Endothelial cell of umbilical vein (primary cell): Measurements from ENCODE around the gene FGD5. TPM values are rescaled to one million over a fixed set of nuclear protein-coding genes. Genes with fewer than 3 reads are reported as not detected.
A peak's percentile ranks its signal among the peaks of the same experiment; 100 is the strongest.

ENCODE experiments used
- BruUV-seq: library from RNA; stranded (reverse); fragments of 400-500 nt; replicated peaks from 2 replicates; lab custom pipeline; 2021; lab: Mats Ljungman, UMichigan
- CTCF ChIA-PET: fragments of 300-600, 350-600 bp; sonication (Branson Sonifier 250); formaldehyde crosslinking; loops from one replicate; lab custom pipeline; 2021; ENCODE audit warnings: antibody characterized with exemption, inconsistent platforms; lab: Charles Lee
- POLR2A ChIA-PET: fragments of 300-600, 350-600 bp; sonication (Branson Sonifier 250); formaldehyde crosslinking; loops from one replicate; lab custom pipeline; 2021; ENCODE audit warnings: antibody characterized with exemption, inconsistent platforms; lab: Charles Lee
- DNase-seq: peaks from one replicate; pipeline ENCODE4 v3.0.0-alpha.2; 2011; ENCODE audit warnings: low read depth, low spot score
- FAIRE-seq: peaks from 2 replicates; lab custom pipeline; 2011; peaks lifted over from hg19 to GRCh38; lab: Jason Lieb, UNC
- H2AFZ ChIP-seq: 2 replicates; pipeline ENCODE4 v1.6.0; 2012; ENCODE audit warnings: low read depth, low read length, control low read depth, inconsistent platforms
- H3K27ac ChIP-seq: 2 replicates; pipeline ENCODE4 v1.5.1; 2011; ENCODE audit warnings: low read depth, mild to moderate bottlenecking, control low read depth, low read length, moderate library complexity; ENCODE audit not compliant: insufficient read depth
- H3K27me3 ChIP-seq, 2 experiments: 2 replicates each; pipeline versions ENCODE4 v1.6.0 to v1.6.1; 2011; ENCODE audit warnings: low read length in 2 of 2, mixed read lengths in 1 of 2; ENCODE audit not compliant: control insufficient read depth in 2 of 2, insufficient read depth in 2 of 2
- H3K36me3 ChIP-seq, 2 experiments: 2 replicates in 1 of 2; 3 replicates in 1 of 2; pipeline ENCODE4 v1.5.1; 2011; ENCODE audit warnings: low read length in 2 of 2, mild to moderate bottlenecking in 1 of 2, moderate library complexity in 1 of 2; ENCODE audit not compliant: control insufficient read depth in 2 of 2, insufficient read depth in 2 of 2; ENCODE audit errors: extremely low read depth in 1 of 2
- H3K4me1 ChIP-seq: 3 replicates; pipeline ENCODE4 v1.5.1; 2011; ENCODE audit warnings: mild to moderate bottlenecking, low read length; ENCODE audit not compliant: control insufficient read depth, insufficient read depth; ENCODE audit errors: extremely low read depth
- H3K4me2 ChIP-seq: 2 replicates; pipeline ENCODE4 v1.6.1; 2011; ENCODE audit warnings: low read length, control low read depth, mixed read lengths; ENCODE audit not compliant: insufficient read depth
- H3K4me3 ChIP-seq, 3 experiments: fragments of 200-600 bp in 1 of 3; sonication (generic), shearing (Covaris generic) in 1 of 3; replicated peaks in 1 of 3; 2 replicates each; pipeline ENCODE4 v1.5.1; 2011 to 2016; ENCODE audit warnings: control low read depth in 3 of 3, low read length in 3 of 3, mild to moderate bottlenecking in 2 of 3, inconsistent platforms in 1 of 3, low read depth in 1 of 3, moderate library complexity in 1 of 3; ENCODE audit not compliant: insufficient read depth in 1 of 3
- H3K79me2 ChIP-seq: 2 replicates; pipeline ENCODE4 v1.6.0; 2012; ENCODE audit warnings: low read length, inconsistent platforms; ENCODE audit not compliant: control insufficient read depth, insufficient read depth
- H3K9ac ChIP-seq: replicated peaks from 2 replicates; pipeline ENCODE3; 2011; ENCODE audit warnings: low read length, control low read depth; ENCODE audit not compliant: insufficient read depth; ENCODE audit errors: extremely low read depth
- H3K9me1 ChIP-seq: replicated peaks from 3 replicates; pipeline ENCODE4 v1.6.0; 2011; ENCODE audit warnings: mild to moderate bottlenecking, low read length; ENCODE audit not compliant: control insufficient read depth, insufficient read depth; ENCODE audit errors: extremely low read depth
- H3K9me3 ChIP-seq: replicated peaks from 2 replicates; pipeline ENCODE4 v1.5.1; 2012; ENCODE audit warnings: low read length, inconsistent platforms; ENCODE audit not compliant: control insufficient read depth, insufficient read depth
- H4K20me1 ChIP-seq: replicated peaks from 2 replicates; pipeline ENCODE3; 2011; ENCODE audit warnings: mild to moderate bottlenecking, low read length; ENCODE audit not compliant: control insufficient read depth, insufficient read depth; ENCODE audit errors: extremely low read depth
- EZH2 ChIP-seq: IDR thresholded peaks from 2 replicates; pipeline ENCODE4 v1.6.1; 2012; ENCODE audit warnings: borderline replicate concordance, low read depth, mild to moderate bottlenecking, moderate library complexity, low read length, inconsistent platforms; ENCODE audit not compliant: severe bottlenecking
- FOS ChIP-seq: IDR thresholded peaks from 2 replicates; pipeline ENCODE4 v1.6.1; 2011; ENCODE audit warnings: mild to moderate bottlenecking, low read length, moderate library complexity, borderline replicate concordance; ENCODE audit not compliant: insufficient read depth
- GATA2 ChIP-seq: IDR thresholded peaks from 2 replicates; pipeline ENCODE4 v1.7.0; 2011; ENCODE audit warnings: low read depth, mild to moderate bottlenecking, moderate library complexity, mixed read lengths, low read length; ENCODE audit not compliant: insufficient read length, insufficient read depth
- JUN ChIP-seq: IDR thresholded peaks from 2 replicates; pipeline ENCODE4 v1.6.1; 2011; ENCODE audit warnings: borderline replicate concordance, low read depth; ENCODE audit not compliant: insufficient read length, insufficient read depth
- MYC ChIP-seq: IDR thresholded peaks from one replicate; pipeline ENCODE4 v1.6.1; 2011; ENCODE audit warnings: mild to moderate bottlenecking, low read depth, low read length
- POLR2A ChIP-seq: IDR thresholded peaks from 2 replicates; pipeline ENCODE4 v1.6.1; 2012; ENCODE audit warnings: low read depth, mild to moderate bottlenecking, control low read depth, low read length
- POLR2AphosphoS5 ChIP-seq: IDR thresholded peaks from 2 replicates; pipeline ENCODE4 v1.6.1; 2012; ENCODE audit warnings: low read depth, mild to moderate bottlenecking, control low read depth, low read length, moderate library complexity; ENCODE audit not compliant: insufficient read depth
- dilution Hi-C: fragments of 300-500 bp; cut with MboI; formaldehyde crosslinking; loops from one replicate; pipeline ENCODE4 v1.15.0; 2019; ENCODE audit warnings: low sequenced_read_pairs; ENCODE audit not compliant: extremely low pct_ligation_motif_present
- intact Hi-C: fragments of 100-400 bp; cut with micrococcal nuclease; formaldehyde crosslinking; loops from one replicate; pipeline ENCODE4 v1.10.0; 2022
- polyA plus RNA-seq, 4 experiments: library from polyadenylated mRNA; depleted of rRNA in 3 of 4; stranded (reverse) in 3 of 4; unstranded in 1 of 4; fragments of >200 nt; gene quantifications; 2 replicates each; pipeline versions ENCODE4 v1.2.1 to v1.2.3, GENCODE V29; 2011 to 2012; ENCODE audit warnings: missing spikeins in 1 of 4
- total RNA-seq: library from RNA; stranded (reverse); gene quantifications from 2 replicates; pipeline ENCODE4 v1.2.3, GENCODE V29; 2021
- TF ChIP-seq, protein P1 (sequence below): IDR thresholded peaks from 2 replicates; pipeline ENCODE4 v1.6.1; 2011; ENCODE audit not compliant: insufficient read depth, insufficient read length
- TF ChIP-seq, protein P2 (sequence below), 2 donors: IDR thresholded peaks; 1 replicate in 1 of 2; 2 replicates in 1 of 2; pipeline ENCODE4 v1.5.1; 2011; ENCODE audit warnings: low read length in 2 of 2, mild to moderate bottlenecking in 2 of 2, moderate library complexity in 2 of 2, control low read depth in 1 of 2, inconsistent platforms in 1 of 2, low read depth in 1 of 2; ENCODE audit not compliant: insufficient read depth in 1 of 2; ENCODE audit errors: extremely low read depth in 1 of 2

FGD5 gene
- total and polyA plus RNA-seq, 2 donors (not counting 3 experiments of a cell fraction or from before 2014, with no cell fraction given), result 49.6 to 134 TPM

GRCh38 chr3:14806641-14807263 is 12.0 kb upstream of the FGD5 start:
- TF ChIP-seq POLR2A (peak; percentile 41), JUN (peak; percentile 85), MYC (no peak), FOS (peak; percentile 87), EZH2 (no peak), GATA2 (no peak), POLR2AphosphoS5 (peak; percentile 44)
- TF ChIP-seq, protein P1, sequence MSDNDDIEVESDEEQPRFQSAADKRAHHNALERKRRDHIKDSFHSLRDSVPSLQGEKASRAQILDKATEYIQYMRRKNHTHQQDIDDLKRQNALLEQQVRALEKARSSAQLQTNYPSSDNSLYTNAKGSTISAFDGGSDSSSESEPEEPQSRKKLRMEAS, result no peak
- TF ChIP-seq, protein P2, sequence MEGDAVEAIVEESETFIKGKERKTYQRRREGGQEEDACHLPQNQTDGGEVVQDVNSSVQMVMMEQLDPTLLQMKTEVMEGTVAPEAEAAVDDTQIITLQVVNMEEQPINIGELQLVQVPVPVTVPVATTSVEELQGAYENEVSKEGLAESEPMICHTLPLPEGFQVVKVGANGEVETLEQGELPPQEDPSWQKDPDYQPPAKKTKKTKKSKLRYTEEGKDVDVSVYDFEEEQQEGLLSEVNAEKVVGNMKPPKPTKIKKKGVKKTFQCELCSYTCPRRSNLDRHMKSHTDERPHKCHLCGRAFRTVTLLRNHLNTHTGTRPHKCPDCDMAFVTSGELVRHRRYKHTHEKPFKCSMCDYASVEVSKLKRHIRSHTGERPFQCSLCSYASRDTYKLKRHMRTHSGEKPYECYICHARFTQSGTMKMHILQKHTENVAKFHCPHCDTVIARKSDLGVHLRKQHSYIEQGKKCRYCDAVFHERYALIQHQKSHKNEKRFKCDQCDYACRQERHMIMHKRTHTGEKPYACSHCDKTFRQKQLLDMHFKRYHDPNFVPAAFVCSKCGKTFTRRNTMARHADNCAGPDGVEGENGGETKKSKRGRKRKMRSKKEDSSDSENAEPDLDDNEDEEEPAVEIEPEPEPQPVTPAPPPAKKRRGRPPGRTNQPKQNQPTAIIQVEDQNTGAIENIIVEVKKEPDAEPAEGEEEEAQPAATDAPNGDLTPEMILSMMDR (IDR thresholded peaks at IDR 0.05; ENCODE audit: extremely low read depth in 1 of 2, insufficient read depth in 1 of 2, low read depth in 1 of 2, low read length in 2 of 2), result no peak
- peaks cover 48% of the 10 kb centered on the region for H3K4me1 ChIP-seq
- dilution Hi-C loops (no loop called here), intact Hi-C loops (loop anchor here (2.0 to 10.0 kb wide), 3 partner anchors 16 to 372 kb away; no protein-coding TSS in a partner anchor)
- BruUV-seq, result no TSS peak
- H3K9me3 ChIP-seq, result no peaks in the 10 kb centered on the region
- no peaks in the 10 kb centered on the region for H3K27me3 ChIP-seq
- H3K36me3 ChIP-seq, result no peaks in the 10 kb centered on the region
- DNase-seq (peak; percentile 92), FAIRE-seq (peak; percentile 95)
- H3K4me3 ChIP-seq, result no peak overlapping the region
- POLR2A ChIA-PET, result no interaction called here
- H3K27ac ChIP-seq, result peak overlapping the region; percentile 44
- peak overlapping the region; percentile 42 for H3K4me2 ChIP-seq
- no peaks in the 10 kb centered on the region for H3K9me1 ChIP-seq
- CTCF ChIA-PET, result interaction anchor here (1.0 to 1.5 kb wide), 5 partner anchors 11 to 26 kb away, joined by 3 to 10 read pairs (median 7); no protein-coding TSS in a partner anchor
- H4K20me1 ChIP-seq, result no peaks in the 10 kb centered on the region
- H2AFZ ChIP-seq, result peak overlapping the region; percentile 1
- peaks cover 9% of the 10 kb centered on the region for H3K79me2 ChIP-seq
- H3K9ac ChIP-seq, result no peak overlapping the region
